Measurements from ENCODE around the gene STEEP1.
"Not testable (repeated sequence)": the region's sequence is repeated elsewhere in the genome, so short reads cannot be mapped to it uniquely, and the experiment has no call there.

Gene STEEP1

DNA sequence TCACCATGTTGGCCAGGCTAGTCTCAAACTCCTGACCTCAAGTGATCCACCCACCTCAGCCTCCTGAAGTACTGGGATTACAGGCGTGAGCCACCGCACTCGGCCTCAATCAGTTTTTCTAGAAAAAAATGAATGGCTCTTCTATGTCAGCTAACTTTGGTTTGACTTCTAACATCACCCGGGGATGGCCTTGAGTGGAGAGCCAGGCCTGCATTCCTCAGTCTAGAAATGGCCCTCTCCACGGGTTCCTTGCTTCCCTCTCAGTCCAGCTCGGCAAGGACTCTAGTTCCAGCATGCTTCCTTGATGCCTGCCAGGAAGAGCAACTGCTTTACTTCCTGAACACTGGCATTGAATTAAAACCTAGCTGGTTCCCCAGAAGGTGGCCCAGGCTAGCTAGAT, 58.0 kb downstream of the STEEP1 start:
- TF ChIP-seq, protein P1, sequence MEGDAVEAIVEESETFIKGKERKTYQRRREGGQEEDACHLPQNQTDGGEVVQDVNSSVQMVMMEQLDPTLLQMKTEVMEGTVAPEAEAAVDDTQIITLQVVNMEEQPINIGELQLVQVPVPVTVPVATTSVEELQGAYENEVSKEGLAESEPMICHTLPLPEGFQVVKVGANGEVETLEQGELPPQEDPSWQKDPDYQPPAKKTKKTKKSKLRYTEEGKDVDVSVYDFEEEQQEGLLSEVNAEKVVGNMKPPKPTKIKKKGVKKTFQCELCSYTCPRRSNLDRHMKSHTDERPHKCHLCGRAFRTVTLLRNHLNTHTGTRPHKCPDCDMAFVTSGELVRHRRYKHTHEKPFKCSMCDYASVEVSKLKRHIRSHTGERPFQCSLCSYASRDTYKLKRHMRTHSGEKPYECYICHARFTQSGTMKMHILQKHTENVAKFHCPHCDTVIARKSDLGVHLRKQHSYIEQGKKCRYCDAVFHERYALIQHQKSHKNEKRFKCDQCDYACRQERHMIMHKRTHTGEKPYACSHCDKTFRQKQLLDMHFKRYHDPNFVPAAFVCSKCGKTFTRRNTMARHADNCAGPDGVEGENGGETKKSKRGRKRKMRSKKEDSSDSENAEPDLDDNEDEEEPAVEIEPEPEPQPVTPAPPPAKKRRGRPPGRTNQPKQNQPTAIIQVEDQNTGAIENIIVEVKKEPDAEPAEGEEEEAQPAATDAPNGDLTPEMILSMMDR (IDR thresholded peaks at IDR 0.05): no peak
- no peak overlapping the region for H3K4me3 ChIP-seq
- no peak for DNase-seq (ENCODE audit: low spot score)
- no peak overlapping the region for H3K27ac ChIP-seq

DNA sequence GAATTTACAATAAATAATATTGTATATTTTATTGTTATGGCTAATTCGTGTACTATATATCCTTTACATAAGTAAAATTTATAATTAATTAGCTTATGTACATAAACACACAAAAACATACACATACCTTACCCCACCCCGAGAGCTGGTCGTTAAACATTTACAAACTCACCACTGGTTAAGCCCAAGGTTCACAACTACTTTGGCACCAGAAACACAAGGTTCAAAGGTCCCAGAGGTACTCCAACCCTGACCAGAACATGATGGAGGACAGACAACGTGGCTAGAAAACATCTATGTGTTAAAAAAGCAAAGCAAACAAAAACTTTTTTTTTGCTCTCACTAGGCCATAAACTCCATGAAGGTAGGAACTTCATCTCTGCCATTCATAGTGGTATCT, 59.3 kb downstream of the STEEP1 start:
- no peak overlapping the region for H3K4me3 ChIP-seq
- DNase-seq (ENCODE audit: low spot score): no peak
- H3K27ac ChIP-seq: no peak overlapping the region
- TF ChIP-seq, protein P1 (IDR thresholded peaks at IDR 0.05): no peak

DNA sequence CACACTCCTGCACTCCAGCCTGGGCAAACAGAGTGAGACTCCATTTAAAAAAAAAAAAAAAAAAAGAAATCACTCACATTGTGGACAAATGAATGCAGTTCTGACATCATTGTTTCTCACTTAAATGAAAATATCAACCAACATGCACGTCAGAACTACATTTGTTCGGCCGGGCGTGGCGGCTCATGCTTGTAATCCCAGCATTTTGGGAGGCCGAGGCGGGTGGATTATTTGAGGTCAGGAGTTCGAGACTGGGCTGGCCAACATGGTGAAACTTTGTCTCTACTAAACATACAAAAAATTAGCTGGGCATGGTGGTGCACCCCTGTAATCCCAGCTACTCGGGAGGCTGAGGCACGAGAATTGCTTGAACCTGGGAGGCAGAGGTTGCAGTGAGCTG, 60.1 kb downstream of the STEEP1 start:
- H3K27ac ChIP-seq; DNase-seq (ENCODE audit: low spot score); H3K4me3 ChIP-seq: not testable (repeated sequence)

DNA sequence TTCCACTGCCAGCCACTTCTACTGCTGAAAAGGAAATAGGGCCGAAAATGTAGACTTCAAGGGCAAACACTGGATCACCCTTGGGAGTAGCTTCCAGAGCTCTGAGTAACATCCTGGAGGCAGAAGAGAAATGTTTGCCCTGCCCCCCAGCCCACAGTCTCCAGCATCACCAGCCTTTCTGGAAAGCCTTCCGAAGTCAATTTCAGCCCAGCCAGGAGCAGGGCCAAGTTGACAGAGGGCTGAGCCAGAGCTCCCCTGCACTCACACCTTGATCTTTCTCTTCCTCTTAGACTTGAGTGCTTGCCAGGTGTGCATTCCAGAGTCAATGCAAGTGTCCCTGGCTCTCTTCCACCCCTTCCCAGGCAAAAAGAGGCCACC, 61.7 kb downstream of the STEEP1 start:
- Histone ChIP-seq H3K4me3 (no peak overlapping the region), H3K27ac (peak overlapping the region; percentile 13 to 81)
- TF ChIP-seq, protein P1 (IDR thresholded peaks at IDR 0.05): no peak
- peak; percentile 78 for DNase-seq (ENCODE audit: low spot score)

DNA sequence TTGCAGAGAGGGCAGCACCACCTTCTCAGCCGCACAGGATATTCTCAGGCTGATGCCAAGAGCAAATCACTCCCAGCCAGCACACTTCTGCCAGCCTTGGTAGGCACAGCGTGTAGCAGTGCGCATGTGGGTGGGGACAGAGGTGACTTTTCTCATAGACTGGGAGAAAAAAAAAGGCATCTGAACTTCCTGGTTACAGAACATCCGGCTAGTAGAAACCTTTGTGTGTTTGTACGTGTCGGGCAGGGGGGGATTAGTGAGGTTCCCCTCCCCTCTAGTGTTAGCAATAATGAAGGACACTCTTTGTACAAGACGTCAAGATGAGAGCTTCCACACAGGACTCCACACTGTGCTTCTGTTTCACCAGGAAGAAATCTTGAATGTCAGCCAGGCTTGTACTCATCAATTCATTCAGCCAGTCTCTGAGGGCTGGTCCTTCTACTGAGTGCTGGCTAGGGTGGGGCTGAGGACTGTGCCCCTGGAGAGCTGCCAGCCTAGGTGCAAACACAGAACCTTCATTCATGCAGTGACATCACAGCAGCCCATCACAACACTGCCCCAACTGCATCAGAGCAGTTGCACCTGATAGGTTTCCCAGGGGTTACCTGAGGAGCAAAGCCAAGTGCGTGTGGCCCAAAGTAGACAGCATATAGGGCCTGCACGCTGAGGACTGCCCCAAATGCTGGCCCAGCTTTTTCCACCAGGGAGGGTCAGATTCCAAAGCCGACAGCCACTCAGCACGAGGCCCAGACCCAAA, 62.3 kb downstream of the STEEP1 start:
- TF ChIP-seq, protein P1 (IDR thresholded peaks at IDR 0.05): no peak
- Histone ChIP-seq H3K27ac (peak overlapping the region; percentile 13 to 81), H3K4me3 (no peak overlapping the region)
- DNase-seq (ENCODE audit: low spot score): no peak

DNA sequence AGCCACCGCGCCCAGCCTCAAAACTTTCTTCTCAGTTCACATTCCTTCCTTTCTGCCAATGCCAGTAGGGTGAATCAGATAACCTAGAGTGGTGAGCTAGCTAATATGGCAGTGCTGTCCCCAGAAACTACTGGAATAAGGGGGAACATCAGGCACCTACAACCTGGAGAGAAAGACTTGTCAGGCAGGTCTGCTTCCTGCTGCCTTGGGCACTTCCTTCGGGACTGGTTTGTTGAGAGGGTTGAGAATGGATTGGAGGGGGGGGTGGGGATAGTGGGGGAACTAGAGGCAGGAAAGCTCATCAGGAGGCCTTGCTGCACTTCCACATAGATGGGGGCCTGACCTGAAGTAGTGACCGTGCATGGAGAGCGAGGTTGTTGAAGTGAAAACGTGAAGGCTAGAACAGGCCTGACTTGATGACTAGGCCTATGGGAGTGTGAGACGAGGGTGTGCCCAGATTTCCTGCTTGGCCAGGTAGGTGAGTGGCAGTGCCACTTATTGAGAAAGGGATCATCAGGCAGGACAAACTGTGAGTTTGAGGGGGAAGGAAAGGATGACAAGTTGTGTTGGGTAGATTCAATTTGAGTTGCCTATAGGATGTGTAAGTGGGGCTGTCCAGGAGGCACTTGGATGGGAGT, 63.6 kb downstream of the STEEP1 start:
- H3K4me3 ChIP-seq: no peak overlapping the region
- H3K27ac ChIP-seq: peak overlapping the region in 1 of 2 donors; percentile 81
- no peak for DNase-seq (ENCODE audit: low spot score)
- TF ChIP-seq, protein P1 (IDR thresholded peaks at IDR 0.05): no peak

DNA sequence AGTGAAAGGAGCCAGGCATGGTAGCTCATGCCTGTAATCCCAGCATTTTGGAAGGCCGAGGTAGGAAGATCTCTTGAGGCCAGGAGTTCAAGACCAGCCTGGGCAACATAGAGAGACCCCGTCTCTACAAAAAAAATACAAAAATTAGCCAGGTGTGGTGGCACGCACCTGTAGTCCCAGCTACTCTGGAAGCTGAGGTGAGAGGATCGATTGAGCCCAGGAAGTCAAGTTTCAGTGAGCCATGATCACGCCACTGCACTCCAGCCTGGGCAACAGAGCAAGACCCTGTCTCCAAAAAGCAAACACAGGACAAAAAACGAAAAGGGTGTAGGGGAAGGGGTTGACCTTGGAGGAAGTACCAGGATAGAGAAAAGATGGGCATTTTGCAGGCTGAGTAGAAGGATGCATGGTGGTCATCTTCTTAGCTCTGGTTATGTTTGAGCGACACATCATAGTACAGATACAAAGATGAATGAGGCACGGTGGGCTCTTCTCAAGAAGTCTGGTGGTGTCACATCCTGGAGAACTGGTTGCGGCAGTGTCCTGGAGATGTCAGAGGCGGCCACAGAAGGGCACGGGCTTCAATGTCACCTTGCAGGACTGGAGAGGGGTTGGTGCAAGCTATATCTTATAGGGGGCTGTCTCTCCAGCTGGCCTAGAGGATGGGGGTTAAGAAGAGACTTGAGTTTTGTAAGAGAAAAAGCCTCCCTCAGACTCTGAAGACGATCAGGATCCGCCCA, 65.0 kb downstream of the STEEP1 start:
- H3K27ac ChIP-seq: no peak overlapping the region

More for the DNA sequence above, 65.0 kb downstream of the STEEP1 start:
- TF ChIP-seq, protein P1 (IDR thresholded peaks at IDR 0.05): no peak
- H3K4me3 ChIP-seq: no peak overlapping the region
- no peak for DNase-seq (ENCODE audit: low spot score)
